ENCODE results near the gene CD82. TPM values are rescaled to one million over a fixed set of nuclear protein-coding genes. Genes with fewer than 3 reads are reported as not detected.

CD82 gene
- total RNA-seq, 1 donor from 2014 or later, result 152 TPM

DNA sequence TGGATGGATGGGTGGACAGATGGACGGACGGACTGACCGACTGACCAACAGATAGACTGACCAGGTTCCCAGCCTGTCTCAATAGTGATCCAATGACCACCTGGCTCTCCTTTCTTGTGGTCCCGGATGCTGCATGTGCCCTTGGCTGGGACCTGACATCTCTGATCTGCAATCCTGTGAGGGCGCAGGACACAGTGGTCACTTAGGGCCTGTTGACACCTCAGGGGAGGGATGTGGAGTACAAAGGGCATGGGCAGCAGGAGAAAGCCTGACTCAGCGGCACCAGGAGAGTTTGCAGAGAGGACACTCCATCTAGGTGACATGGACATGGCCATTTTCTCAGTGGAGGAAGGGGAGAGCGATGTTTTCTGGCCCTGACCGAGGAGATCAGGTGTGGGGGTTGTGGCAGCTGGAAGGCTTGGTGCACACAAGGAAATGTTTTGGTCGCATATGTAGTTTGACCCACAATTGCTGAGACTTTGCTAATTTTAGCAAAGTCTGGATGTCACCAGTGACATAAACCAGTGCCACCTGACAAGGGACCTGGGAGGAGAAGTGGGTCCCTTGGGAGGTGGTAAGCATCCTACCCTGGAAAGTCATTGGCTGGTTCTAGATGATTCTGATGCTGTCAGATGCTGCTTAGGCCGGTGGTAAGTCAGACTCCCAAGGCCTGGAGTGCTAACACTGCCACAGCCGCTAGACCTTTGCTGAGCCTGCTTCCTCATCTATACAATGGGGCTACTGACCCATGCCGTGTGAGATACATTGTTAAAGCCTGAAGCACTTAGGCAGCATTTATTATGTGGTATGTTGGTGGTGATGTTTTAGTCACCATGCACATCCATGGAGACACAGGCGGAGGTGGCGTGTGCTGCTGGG, 50.7 kb downstream of the CD82 start:
- no peak for DNase-seq (ENCODE audit: low spot score)

GRCh38 chr11:44617671-44618461, 52.4 kb downstream of the CD82 start:
- DNase-seq (ENCODE audit: low spot score), result no peak

- no peak for DNase-seq (ENCODE audit: low spot score)
These were observed 53.3 kb downstream of the CD82 start for GRCh38 chr11:44618561-44619425.

DNA sequence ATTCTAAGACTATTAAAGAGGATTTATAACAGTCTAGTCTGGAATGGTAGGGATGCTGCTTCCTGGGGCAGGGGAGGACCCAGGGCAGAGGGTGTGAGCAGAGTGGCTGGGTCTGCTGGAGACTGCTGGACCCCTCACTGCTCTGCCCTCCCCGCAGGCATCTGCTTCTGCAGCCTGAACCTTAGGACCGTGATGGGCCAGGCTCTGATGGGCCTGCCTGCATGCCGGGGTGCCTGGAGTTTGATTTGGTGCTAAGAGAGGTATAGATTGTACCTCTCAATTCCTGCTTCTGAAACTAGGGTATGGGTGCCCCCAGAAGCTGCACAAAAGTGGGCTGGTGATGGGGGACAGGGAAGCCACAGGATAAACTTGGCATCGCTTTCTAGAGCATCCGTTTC, 54.9 kb downstream of the CD82 start:
- peak; percentile 2 for DNase-seq (ENCODE audit: low spot score)

- DNase-seq (ENCODE audit: low spot score), result peak; percentile 68
These were observed 55.7 kb downstream of the CD82 start for GRCh38 chr11:44621140-44621681.

GRCh38 chr11:44621784-44622183, 56.3 kb downstream of the CD82 start:
- DNase-seq (ENCODE audit: low spot score), result no peak

- peak; percentile 7 for DNase-seq (ENCODE audit: low spot score)
These were observed 56.8 kb downstream of the CD82 start for GRCh38 chr11:44622190-44622650.

DNA sequence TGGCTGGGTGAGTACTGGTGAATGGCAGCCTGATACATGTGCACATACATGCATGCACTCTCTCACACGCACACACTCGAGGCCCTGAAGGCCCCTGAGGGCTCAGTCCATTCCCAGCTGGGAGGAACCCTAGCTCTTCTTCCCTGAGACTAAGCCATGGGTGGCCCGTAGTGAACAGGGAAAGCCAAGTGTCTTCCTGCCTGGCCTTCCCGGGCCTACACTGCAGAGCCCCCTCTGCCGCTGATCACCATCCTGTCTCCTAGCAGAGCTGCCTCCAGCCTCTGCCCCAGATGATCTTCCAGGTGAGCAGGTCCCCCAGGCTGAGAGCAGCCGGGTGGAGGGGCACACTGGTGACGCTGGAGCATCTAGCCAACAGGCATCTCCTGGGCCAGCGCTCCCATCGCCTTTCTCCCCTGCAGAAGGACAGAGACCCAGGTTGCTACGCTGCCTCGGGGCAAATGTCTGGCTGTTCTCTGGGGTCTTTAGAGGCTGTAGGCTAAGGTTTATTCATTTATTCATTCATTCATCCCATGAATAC, 57.3 kb downstream of the CD82 start:
- peak; percentile 7 for DNase-seq (ENCODE audit: low spot score)

DNA sequence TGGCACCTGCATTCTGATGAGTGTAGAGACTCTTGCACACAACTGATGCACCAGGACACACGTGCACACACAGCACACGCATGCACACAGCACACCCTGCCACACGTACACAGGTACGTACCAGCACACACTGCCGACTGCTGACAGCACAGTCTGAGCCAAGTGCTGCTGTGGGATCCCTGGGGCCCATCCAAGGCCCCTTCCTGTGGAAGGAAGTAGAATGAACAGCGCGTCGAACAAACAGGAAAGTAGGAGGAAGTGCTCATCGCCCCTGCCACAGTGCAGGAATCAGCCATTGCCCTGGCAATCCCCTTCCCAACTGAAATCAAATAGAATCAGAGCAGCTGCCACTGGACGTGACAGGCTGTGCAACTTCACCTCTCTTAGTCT, 57.9 kb downstream of the CD82 start:
- DNase-seq (ENCODE audit: low spot score), result peak; percentile 6

- DNase-seq (ENCODE audit: low spot score), result peak; percentile 9
These were observed 58.4 kb downstream of the CD82 start for GRCh38 chr11:44623731-44624491.

- peak; percentile 4 for DNase-seq (ENCODE audit: low spot score)
These were observed 59.3 kb downstream of the CD82 start for GRCh38 chr11:44624761-44625221.

DNA sequence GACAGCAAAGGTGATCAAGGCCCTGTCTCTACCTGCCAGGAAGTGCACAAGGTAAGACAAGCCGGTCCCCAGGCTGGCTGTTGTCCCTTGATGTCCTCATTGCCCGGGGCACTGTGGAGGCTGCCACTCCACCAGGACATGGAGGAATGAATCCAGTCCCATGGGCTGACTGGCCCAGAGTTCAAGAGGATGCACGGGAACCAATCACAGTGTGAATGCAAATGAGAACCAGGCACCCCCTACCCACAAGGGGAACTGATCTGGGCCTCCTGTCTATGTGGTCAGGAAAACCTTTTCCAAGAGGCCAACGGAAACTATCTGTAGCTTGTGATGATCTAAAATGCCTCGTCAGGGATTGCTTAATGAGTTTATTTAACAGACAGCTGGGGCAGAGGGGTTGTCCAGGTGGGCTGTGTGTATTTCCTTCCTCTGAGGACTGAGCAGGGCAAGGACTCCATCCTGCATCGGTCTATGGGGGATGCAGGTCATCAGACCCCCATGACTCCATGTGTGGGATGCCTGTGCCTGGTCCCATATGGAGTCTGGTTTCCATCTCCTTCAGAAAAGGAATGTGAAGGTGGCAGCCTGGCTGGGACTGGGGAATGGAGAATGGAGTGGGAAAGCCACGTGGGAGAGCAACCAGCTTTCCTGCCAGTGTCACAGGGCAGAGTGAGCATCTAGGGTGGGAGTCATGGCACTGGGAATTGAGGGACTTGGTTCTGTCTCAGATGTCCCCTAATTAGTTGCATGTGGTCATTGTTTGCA, 60.5 kb downstream of the CD82 start:
- peak; percentile 8 for DNase-seq (ENCODE audit: low spot score)

DNA sequence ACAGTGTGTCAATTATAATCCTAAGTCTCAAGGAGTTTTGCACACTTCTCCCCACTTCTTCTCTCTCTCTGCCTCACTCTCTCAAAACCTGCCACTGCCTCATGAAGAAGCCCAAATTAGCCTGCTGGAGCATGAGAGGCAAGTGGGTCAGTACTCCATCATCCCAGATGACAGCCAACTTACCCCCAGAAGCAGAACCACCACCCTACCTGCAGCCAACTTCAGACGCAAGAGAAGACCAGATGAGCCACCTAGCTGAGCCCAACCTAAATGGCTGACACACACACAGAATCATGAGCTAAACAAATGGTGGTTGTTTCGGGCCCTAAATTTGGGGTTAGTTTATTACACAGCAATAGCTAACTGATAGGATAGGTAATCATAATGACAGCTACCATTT, 61.2 kb downstream of the CD82 start:
- DNase-seq (ENCODE audit: low spot score), result no peak

- peak; percentile 5 for DNase-seq (ENCODE audit: low spot score)
These were observed 61.8 kb downstream of the CD82 start for GRCh38 chr11:44627165-44627789.

- peak; percentile 77 for DNase-seq (ENCODE audit: low spot score)
These were observed 62.7 kb downstream of the CD82 start for GRCh38 chr11:44627911-44628729.

DNA sequence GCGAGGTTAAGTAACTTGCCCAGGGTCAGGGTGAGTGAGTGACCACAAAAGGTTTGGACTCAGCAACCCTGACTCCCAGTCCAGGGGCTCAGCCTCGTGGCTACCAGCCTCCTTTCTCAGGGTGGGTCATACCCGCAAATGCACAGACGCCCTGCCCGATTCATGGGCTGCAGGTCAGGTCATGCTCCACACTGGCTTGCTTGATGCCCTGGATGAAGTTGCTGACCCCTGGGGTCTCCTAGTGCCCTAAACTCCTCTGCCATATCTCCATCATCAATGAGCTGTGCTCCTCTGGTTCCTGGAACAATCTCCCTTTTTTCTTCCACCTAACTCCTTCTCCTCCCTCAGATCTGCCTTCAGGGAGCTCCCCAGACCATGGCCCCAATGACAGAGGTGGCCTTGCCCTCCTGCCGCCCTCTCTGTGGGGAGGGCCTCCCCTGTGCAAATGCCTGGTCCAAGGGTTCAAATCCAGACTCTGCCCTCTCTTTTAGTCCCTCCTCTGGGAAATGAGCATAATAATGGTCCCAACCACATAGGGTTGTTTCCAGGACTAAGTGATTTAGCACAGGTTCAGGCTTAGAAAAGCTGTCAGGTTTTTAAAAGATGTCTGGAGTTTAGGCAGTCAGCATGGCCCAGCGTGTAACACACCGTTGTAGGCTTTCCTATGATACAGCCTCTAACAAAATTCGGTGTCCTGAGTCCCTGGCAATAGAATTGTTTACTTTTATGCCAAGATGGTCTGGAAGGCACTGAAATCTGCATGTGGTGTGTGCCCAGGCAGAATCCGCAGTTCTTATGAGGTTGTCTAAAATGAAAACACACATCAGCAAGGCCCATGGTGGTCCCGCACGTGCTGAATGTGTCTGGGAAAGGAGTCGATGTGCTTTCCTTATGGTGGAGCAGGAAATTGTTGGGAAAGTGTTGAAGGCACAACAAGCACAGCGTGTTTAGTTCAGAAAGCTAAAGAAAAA, 63.6 kb downstream of the CD82 start:
- DNase-seq (ENCODE audit: low spot score), result peak; percentile 7
